GM18508 (cell line): Measurements from ENCODE around the gene ZNF213.
"Not testable (repeated sequence)": the region's sequence is repeated elsewhere in the genome, so short reads cannot be mapped to it uniquely, and the experiment has no call there.

ENCODE experiments used
- ATAC-seq: cut with Tn5 transposase; IDR thresholded peaks from one replicate; pipeline ENCODE4 v1.9.1; 2021; ENCODE audit warnings: moderate number of reproducible peaks; ENCODE audit not compliant: insufficient read depth, unreplicated experiment

Gene ZNF213

DNA sequence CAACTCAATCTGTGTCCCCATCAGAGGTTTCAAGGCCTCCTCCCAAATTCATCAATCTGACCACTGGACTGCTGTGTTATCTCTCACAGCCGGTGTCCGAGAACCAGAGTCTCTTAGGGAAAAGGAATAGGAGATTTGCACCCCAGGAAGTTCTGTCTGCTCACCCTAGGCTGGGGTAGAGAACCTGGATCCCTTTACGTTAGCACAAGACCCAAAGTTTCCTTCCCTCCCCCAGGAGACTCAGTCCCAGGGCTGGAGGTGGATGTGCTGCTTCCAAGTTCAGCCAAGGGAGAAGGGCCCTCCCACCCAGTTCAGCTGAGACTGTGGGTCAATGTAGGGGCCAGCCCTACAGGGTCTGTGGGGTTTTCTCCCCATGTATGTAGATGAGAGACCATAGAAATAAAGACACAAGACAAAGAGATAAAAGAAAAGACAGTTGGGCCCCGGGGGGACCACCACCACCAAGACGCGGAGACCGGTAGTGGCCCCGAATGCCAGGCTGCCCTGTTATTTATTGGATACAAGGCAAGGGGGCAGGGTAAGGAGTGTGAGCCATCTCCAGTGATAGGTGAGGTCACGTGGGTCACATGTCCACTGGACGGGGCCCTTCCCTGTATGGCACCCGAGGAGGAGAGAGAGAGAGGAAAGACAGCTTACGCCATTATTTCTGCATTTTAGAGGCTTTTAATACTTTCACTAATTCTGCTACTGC is 30.4 kb downstream of the ZNF213 start:
- ATAC-seq: no peak

DNA sequence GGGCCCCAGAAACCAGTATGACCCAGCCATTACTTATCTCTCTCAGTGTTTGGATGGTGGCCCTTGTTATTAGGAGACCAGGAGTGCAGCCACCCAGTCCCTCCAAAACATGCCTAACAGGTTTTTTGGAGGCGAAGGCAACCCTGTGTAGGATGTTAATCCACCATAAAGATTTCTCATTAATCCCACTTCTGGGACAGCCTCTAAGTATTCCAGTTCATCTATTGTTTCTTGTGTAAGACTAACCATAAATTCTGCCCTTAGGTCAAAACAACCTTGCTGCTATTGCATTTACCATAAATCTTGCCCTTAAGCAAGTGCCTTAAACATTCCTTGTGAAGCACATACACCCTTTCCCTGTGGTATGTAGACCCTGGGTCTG is 31.7 kb downstream of the ZNF213 start:
- no peak for ATAC-seq

DNA sequence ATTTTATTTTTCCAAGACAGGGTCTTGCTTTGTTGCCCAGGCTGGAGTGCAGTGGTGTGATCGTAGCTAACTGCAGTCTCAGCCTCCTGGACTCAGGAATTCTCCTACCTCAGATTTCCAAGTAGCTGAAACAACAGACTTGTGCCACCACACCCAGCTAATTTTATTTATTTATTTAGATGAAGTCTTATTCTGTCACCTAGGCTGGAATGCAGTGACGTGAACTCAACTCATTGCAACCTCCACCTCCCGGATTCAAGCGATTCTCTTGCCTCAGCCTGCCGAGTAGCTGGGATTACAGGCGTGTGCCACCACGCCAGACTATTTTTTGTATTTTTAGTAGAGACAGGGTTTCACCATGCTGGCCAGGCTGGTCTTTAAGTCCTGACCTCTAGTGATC is 33.9 kb downstream of the ZNF213 start:
- not testable (repeated sequence) for ATAC-seq

DNA sequence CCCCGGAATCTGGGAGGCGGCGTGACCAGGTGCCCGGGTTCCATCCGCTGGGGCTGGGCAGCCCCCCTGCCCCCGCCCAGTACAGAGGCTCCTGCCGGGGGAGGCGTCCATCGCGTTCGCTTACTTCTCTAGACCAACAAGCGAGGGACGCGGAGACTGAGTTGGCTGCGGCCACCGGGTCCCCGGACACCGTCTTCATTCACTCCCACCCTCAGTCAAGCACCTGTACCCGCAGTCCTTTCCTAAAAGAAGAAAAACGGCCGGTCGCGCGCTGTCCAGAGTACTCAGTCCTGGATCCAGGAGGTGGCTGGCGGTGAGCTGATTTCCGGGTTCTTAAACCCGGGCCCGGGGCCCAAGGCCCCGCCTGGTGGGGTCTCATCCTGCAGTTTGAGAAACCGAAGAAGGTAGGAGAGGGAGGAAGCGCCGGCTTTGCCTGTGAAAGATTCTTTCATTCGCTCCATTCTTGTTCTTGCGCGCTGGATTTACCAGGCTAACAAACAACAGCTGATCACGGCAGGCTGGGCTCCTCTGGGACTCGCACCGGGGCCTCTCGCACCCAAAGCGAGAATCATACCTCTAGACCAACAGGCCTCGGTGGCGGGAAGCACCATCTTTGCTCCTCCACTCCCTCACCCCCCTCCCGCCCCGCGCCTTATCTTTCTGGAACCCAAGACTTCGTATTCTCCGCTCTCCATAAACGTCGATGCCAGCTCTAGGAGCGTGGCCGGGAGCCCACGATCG is 35.8 kb downstream of the ZNF213 start:
- ATAC-seq: no peak

DNA sequence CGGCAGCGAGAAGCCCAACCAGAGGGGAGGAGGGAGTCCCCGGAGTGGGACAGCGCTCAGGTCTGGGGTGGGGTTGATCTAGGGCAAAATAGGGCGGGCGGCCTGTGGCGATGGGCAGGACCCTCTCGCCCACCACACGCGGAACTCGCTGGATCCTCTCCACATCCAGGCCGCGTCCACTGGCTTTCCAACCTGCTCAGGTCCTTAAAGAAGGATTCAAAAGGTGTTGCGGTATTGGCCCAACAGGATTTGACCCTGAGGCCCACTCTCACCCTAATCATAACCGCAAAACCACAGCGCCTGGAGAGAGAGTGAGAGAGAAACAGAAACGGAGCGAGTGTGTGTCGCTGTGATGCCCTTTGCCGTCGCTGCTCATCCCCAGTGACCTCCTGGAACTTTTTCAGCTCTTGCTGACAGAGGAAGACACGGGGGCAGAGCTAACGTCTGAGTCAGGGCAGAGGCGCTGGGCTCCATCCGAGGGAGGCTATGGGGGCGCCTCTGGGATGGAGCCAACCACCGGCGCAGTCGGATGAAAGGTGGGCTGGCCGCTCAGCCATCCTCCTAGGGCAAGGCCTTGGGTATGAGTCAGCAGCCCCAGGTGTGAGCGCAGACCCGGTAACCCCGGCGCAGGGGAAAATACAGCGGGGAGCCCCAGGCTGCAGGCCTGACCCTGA is 36.5 kb downstream of the ZNF213 start:
- no peak for ATAC-seq

DNA sequence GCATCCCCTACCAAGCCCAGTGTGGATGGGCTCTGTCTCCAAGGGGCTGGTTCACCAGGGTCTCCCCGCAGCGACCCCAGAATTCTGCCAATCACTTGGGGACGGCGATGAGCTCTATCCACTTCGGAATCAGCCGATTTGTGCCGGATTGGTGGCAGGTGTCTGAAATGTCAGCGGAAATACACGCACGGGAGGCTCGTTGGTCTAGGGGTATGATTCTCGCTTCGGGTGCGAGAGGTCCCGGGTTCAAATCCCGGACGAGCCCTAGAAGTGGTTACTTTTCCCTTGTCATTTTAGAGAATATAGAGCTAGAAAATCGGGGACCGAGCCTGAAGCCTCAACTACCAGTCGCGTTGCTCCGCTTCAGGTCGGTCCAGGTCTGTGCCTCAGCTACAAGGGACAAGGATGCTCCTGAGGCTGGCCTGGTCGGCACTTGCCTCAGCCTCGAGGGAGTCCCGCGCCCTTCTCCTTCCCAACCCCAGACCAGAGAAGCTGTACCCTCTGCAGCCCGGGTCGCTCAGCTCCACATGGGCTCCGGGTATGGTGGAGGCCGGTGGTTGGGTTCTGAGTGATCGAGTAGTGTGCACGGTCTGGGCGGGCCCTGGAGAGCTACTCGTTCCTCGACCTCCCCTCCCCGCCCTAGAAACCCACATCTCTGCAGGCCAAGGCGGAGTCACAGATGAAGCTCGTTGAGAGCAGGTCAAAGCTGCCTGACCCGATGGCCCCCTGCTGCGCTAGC is 37.2 kb downstream of the ZNF213 start:
- ATAC-seq: no peak

DNA sequence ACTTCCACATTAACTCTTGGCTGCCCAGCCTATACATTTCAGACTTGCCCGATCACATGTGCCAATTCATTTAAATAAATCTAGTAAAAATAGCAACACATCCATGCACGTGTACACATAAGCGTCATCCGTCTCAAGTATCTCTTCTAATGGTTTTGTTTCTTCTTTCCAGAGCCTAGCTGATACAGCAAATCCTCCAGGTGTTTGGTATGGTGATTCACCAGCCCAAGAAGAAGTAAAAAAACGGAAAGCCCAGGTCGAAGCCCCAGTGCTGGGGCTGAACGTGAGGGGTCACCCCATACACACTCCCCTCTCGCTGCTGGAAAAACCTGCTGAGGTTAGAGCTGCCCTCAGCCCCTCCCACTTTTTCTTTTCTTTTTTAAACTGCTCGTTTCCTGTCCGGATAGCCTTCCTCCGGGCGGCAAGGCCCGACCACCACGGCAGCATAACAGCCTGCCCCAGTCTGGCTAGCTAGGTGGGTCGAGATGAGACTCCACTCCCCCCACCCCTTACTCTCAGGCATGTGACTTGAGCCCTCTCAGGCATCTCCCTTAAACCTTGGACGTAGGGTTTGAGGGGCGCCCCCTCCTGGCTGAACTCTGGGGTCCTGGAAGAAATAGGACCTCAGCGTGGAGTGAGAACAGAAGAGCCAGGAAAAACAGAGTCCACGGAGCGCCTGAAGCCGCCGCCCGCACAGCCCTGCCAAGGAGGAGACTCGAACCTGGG is 39.2 kb downstream of the ZNF213 start:
- ATAC-seq: no peak

DNA sequence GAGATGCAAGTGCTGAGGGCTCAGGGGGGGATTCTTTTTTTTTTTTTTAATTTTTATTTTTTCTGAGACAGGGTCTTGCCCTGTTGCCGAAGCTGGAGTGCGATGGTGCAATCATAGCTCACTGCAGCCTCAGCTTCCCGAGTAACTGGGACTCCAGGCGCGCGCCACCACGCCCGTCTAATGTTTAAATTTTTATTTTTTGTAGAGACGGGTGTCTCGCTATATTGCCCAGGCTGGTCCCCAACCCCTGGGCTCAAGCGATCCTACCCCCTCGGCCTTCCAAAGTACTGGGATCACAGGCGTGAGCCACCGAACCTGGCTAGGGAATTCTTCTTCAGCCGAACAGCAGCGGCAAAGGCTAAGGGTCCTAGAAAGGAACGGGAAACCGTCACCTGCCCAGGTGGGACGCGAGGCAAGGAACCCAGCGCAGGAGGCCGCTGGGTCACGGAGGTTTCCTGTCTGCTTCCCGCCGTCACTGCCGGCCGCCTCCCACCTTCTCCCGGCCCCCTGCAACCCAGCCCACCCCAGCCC is 39.9 kb downstream of the ZNF213 start:
- ATAC-seq: no peak

DNA sequence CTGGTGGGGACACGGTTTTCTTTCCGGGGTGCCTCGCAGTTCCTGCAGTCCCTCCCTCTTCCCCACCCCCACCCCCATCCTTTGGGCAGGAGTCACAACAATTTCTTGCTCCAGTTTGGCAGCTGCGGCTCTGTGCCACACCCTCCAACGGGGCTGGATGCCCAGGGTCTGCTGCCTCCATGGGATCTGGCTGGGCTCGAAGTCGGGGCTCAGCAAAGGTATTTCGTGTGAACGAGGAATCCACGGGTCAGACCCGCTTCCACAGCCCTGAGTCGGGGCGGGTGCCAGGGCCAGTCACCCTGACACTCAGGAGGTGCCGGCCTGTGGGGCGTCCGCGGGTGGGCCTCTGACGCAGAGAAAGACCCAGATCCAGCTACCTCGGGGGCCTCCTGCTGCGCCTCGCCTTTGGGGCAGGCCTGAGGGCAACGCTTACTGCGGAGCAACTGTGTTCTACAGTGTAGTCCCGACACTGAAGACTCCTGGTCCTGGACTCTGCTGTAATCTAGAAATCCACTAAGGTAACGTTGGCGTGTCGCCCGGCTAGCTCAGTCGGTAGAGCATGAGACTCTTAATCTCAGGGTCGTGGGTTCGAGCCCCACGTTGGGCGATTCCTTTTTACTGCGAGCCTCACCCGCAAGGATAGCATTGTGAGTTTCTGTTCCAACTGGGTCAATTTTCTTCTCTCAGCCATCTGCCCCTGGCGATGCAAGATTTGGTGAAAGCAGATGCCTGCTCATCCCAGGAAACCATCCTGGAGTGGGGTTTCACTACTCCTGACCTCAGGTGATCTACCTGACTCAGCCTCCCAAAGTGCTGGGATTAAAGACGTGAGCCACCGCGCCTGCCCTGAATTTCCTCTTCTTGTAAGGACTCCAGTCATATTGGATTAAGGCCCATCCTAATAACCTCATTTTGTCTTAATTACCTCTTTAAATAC is 40.6 kb downstream of the ZNF213 start:
- no peak for ATAC-seq

DNA sequence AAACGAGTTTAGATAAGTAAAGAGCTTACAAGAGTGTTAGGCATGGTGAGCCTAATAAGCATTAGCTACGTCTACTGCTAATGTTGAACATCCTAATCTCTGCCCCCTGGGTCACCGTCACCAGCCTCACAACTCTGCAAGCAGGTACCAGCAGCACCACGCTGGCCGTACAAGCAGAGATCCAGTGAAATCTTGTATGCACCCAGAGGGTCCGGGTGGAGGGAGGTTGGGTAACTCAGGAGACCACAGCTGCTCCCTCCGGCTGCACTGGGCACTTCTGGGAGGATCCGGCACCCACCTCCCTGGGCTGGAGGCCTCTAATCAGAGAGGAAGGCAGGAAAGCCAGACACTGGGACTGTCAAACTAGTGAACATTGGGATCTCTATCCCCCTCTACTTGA is 44.8 kb downstream of the ZNF213 start:
- no peak for ATAC-seq

DNA sequence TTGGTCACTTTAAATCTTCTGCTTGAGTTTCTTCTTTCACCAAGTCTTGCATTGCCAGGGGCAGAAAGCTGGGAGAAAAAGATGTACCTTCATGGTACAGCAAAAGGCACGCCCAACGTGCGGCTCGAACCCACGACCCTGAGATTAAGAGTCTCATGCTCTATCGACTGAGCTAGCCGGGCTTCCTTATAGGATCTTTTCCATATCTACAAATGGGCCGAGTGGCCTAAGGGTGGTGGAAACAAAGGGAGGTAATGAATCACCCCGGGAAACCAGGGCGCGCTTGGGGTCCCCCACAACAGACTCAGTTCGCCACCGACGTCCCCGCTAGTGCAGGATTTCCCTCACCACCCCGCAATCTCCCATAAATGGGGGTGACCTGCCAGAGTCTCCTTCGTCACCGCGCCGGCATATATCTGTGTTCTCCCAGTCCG is 45.6 kb downstream of the ZNF213 start:
- no peak for ATAC-seq

DNA sequence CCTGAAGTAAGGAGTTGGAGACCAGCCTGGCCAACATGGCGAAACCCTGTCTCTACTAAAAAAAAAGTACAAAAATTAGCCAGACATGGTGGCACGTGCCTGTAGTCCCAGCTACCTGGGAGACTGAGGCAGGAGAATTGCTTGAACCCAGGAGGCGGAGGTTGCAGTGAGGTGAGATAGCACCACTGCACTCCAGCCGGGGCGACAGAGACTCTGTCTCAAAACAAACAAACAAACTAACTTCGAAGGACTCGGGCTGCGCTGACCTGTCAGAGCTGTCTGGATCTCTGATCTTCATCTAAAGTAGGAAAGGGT is 47.4 kb downstream of the ZNF213 start:
- ATAC-seq: not testable (repeated sequence)

DNA sequence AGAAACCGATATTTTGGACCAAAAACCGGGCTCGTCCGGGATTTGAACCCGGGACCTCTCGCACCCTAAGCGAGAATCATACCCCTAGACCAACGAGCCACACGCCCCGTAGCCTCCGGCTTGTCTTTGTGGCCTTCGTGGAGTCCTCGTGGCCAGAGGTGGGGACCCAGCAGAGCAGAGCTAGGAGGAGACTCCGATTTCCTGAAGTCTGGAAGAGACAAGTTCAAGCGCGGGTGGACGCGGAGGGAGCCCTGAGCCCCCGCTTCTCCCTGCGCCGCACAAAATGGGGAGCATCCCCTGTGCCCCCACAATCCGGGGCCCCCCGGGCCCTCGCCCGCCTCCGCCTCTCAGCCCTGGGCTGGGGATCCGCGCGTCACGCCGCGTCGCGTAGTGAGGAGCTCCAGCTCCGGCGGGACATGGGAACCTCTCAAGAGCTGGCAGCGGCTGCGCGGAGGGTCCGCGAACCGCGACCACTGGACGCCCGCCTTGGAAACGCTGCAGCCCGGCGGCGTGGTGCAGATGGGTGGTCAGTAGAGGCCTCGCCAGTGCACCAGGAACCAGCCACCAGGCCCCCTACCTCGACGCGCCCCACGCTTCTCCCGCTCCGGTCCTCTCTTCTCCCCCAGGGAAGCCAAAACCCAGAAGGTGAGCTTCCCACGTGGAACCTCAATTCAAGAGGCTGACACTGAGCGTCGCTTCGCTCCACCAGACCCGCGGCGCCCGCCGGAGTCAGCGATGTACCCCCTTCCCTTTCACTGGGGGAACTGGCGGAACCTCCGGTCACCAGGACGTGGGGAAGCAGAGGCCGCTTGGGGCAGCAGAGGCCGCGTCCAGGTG is 48.0 kb downstream of the ZNF213 start:
- ATAC-seq: no peak

DNA sequence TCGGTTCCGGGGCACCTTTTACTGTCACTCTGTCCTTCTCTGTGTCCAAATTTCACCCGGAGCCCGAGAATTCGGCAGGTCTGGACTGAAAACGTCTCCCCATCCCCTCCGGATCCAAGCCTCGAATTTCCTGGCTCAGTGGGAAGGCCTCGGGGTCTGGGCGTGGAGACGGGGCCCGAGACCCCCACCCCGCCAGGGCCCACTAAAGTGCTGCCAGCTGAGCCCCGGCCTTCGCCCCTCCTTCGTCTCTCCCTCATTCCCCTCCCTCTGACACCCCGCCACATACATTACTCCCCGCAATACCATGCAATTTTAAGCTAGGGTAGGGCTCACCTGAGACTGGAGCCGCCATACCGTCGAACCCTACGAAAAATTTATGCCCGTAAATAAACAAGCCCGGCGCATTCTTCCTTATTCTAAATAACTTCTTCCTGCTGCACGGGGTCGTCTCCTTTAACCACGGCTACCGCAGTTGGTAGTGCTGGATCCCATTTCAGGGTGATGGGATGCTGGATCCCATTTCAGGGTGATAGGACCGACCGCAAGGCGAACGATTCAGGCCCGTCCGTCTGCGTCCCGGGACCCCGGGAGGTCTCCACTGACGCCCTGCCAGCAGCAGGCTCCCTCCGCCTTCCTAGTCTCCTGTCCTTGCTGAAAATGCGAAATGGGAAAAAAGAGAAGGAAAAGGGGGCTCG is 48.8 kb downstream of the ZNF213 start:
- ATAC-seq: no peak

DNA sequence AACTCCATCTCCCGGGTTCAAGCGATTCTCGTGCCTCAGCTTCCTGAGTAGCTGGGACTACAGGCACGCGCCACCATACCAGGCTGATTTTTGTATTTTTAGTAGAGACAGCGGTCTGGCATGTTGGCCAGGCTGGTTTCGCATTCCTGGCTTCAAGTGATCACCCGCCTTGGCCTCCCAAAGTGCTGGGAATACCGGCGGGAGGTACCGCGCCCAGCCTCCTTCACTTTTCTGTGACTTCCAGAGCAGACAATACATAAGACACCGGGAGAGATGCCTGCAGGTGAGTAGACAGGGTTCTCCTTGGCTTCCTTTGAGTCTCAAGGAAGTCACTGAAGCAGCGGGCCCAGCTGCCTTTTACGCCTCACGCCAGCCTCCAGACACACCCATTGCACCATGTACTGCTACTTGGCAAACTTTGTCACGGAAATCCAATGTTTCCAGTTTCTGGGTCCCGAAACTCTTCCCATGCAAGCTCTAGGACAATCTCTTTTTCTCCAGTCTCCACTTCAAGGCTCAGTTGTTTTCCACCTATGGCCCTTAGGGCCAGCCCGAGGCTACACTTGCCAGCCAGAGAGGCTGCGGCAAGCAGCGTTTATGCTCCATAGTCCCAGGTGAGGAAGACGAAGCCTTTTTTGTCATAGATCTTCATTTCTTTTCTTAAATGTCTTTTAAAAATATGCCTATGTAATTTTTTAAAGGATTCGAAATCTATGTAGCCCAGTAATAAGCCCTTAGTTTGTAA is 52.3 kb downstream of the ZNF213 start:
- no peak for ATAC-seq

DNA sequence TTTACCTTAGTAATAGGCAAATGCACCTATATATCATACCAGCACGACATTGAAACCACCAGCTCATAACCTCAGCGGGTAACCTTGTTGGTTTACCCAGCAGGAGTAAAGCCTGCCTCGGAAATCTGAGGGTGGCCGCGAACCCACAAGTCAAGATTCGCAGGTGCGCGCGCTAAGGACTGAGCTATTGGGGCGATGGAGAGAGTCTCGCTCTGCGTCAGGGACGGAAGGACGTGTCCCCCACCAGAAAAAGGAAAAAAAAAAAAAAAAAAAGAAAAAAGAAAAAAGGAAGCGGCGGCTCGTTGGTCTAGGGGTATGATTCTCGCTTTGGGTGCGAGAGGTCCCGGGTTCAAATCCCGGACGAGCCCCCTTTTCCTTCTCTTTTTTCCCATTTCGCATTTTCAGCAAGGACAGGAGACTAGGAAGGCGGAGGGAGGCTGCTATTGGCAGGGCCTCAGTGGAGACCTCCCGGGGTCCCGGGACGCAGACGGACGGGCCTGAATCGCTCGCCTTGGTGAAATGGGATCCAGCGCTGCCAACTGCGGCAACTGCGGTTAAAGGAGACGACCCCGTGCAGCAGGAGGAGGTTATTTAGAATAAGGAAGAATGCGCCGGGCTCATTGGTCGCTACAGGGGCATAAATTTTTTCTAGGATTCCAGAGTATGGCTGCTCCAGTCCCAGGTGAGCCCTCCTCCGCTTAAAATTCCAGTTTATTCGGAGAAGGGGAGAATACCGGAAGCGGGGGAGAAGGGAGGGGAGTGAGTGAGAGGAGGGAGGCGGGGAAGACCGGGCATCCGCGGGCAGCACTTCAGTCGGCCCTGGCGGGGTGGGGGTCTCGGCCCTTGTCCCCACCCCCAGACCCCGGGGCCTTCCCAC is 53.2 kb downstream of the ZNF213 start, which contains the start of gene OR1F1:
Gene OR1F1 (plus strand): TSS at position 407 of the 877 bp plus-strand sequence.
- no peak for ATAC-seq
